Trophoblast cell (in vitro differentiated cells and primary cell): ENCODE data around the gene SLC34A1.
A peak's percentile ranks its signal among the peaks of the same experiment; 100 is the strongest.

Experiments used
- DNase-seq, 2 donors: peaks; one replicate each; pipeline ENCODE4 v3.0.0-alpha.2; 2016
- H2AFZ ChIP-seq: 2 replicates; pipeline ENCODE4 v1.6.1; 2013; ENCODE audit warnings: low read length, moderate library complexity, mild to moderate bottlenecking; ENCODE audit not compliant: insufficient read depth, poor library complexity
- H2AK5ac ChIP-seq: 2 replicates; pipeline ENCODE4 v1.6.1; 2013; ENCODE audit warnings: mild to moderate bottlenecking, low read length
- H2BK120ac ChIP-seq: 2 replicates; pipeline ENCODE4 v1.6.1; 2013; ENCODE audit warnings: low read length, mild to moderate bottlenecking, moderate library complexity; ENCODE audit not compliant: insufficient read depth, poor library complexity
- H2BK12ac ChIP-seq: 2 replicates; pipeline ENCODE4 v1.6.1; 2013; ENCODE audit warnings: mild to moderate bottlenecking, low read length, moderate library complexity
- H2BK5ac ChIP-seq: 2 replicates; pipeline ENCODE4 v1.6.1; 2013; ENCODE audit warnings: low read length, low read depth, moderate library complexity, mild to moderate bottlenecking; ENCODE audit not compliant: poor library complexity
- H3K14ac ChIP-seq: 2 replicates; pipeline ENCODE4 v1.6.1; 2013; ENCODE audit warnings: mild to moderate bottlenecking, low read length
- H3K18ac ChIP-seq: 2 replicates; pipeline ENCODE4 v1.6.1; 2013; ENCODE audit warnings: mild to moderate bottlenecking, low read length
- H3K23ac ChIP-seq: 2 replicates; pipeline ENCODE4 v1.6.1; 2013; ENCODE audit warnings: low read length
- H3K27ac ChIP-seq: 2 replicates; pipeline ENCODE4 v1.5.1; 2013; ENCODE audit warnings: low read depth, mild to moderate bottlenecking, inconsistent platforms, low read length, moderate library complexity
- H3K27me3 ChIP-seq: 2 replicates; pipeline ENCODE4 v1.6.1; 2013; ENCODE audit warnings: inconsistent platforms, mild to moderate bottlenecking, low read length, moderate library complexity; ENCODE audit not compliant: insufficient read depth
- H3K36me3 ChIP-seq, 2 experiments: 1 replicate in 1 of 2; 2 replicates in 1 of 2; pipeline ENCODE4 v1.6.1; 2013; ENCODE audit warnings: low read length in 2 of 2, mild to moderate bottlenecking in 2 of 2, moderate library complexity in 1 of 2; ENCODE audit not compliant: insufficient read depth in 2 of 2, control insufficient read depth in 1 of 2
- H3K4ac ChIP-seq: 2 replicates; pipeline ENCODE4 v1.6.1; 2013; ENCODE audit warnings: low read depth, mild to moderate bottlenecking, low read length, moderate library complexity
- H3K4me1 ChIP-seq, 2 experiments: 1 replicate in 1 of 2; 2 replicates in 1 of 2; pipeline ENCODE4 v1.6.1; 2013; ENCODE audit warnings: low read length in 2 of 2, mild to moderate bottlenecking in 2 of 2, moderate library complexity in 1 of 2; ENCODE audit not compliant: insufficient read depth in 2 of 2, control insufficient read depth in 1 of 2
- H3K4me2 ChIP-seq: 2 replicates; pipeline ENCODE4 v1.6.1; 2013; ENCODE audit warnings: inconsistent platforms, mild to moderate bottlenecking, low read length, moderate library complexity
- H3K4me3 ChIP-seq: 2 replicates; pipeline ENCODE4 v1.5.1; 2013; ENCODE audit warnings: mild to moderate bottlenecking, low read depth, low read length, inconsistent platforms
- H3K79me1 ChIP-seq: one replicate; pipeline ENCODE4 v1.6.1; 2013; ENCODE audit warnings: low read length
- H3K79me2 ChIP-seq: 2 replicates; pipeline ENCODE4 v1.6.1; 2013; ENCODE audit warnings: low read length, mild to moderate bottlenecking; ENCODE audit not compliant: control insufficient read depth, insufficient read depth, poor library complexity
- H3K9ac ChIP-seq: 2 replicates; pipeline ENCODE4 v1.6.1; 2013; ENCODE audit warnings: mild to moderate bottlenecking, low read length
- H3K9me3 ChIP-seq: 2 replicates; pipeline ENCODE4 v1.6.1; 2013; ENCODE audit warnings: low read depth, mild to moderate bottlenecking, control low read depth, inconsistent platforms, low read length; ENCODE audit not compliant: insufficient read depth
- H4K12ac ChIP-seq: 2 replicates; pipeline ENCODE4 v1.6.1; 2013; ENCODE audit warnings: low read depth, mild to moderate bottlenecking, low read length, moderate library complexity
- H4K8ac ChIP-seq: 2 replicates; pipeline ENCODE4 v1.6.1; 2013; ENCODE audit warnings: low read depth, mild to moderate bottlenecking, low read length, moderate library complexity
- H4K91ac ChIP-seq: one replicate; pipeline ENCODE4 v1.6.1; 2013; ENCODE audit warnings: low read depth, mild to moderate bottlenecking, low read length, moderate library complexity
- WGBS: extraction: QIAGEN DNeasy Blood & Tissue Kit; methylation state at CpG from one replicate; pipeline ENCODE4 v1.1.7; 2013; ENCODE audit warnings: missing lambda C conversion rate; ENCODE audit not compliant: insufficient read length, insufficient coverage; ENCODE audit errors: extremely low coverage; 5-methylcytosine and 5-hydroxymethylcytosine counted together

The SLC34A1 gene

DNA sequence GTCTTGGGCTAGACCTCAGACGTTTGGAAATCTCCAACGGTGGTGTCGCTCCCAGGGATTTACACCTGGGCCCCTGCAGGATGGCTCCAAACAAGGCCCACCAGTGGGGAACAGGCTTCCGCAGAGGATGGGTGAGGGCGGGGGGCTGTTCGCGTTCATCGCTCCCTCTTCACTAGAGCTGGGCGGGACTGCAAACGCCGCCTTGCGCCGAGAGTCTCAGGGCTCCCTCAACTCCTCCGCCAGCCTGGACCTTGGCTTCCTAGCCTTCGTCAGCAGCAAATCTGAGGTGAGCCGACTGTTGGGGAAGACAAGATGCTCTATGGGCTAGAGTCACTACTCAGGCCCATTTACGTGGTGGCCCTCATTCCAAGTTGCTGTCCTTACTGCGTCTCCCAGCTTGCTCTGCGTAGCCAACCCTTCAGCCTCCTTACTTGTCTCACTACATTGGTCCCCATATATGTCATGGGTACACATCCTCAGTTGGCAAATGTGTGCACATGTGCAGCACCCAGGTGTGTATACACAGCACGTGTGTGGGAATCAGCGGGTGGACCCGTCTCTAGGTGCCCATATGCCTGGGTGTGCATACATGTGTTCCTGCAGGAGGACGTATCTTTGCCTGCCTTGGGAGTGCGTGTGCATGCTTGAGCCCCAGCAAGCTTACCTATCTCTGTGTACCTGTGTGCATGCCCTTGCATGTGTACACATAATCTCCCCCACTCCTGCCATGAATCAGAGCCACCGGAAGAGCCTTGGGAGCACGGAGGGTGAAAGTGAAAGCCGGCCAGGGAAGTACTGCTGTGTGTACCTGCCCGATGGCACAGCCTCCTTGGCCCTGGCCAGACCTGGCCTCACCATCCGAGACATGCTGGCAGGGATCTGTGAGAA, 16.0 kb upstream of the SLC34A1 start:
- peaks cover 7% of the 10 kb centered on the region for H3K79me2 ChIP-seq
- H2BK120ac ChIP-seq: no peak overlapping the region
- H3K4me2 ChIP-seq: no peak overlapping the region
- H3K9ac ChIP-seq: no peak overlapping the region
- no peaks in the 10 kb centered on the region for H3K36me3 ChIP-seq
- H3K79me1 ChIP-seq: peaks cover 14% of the 10 kb centered on the region
- no peak overlapping the region for H3K14ac ChIP-seq
- no peak overlapping the region for H4K8ac ChIP-seq
- H3K4me1 ChIP-seq: peaks cover 16 to 17% of the 10 kb centered on the region in 2 experiments
- no peak overlapping the region for H4K12ac ChIP-seq
- no CpG with 5 or more reads among the region's 29 CpGs for WGBS
- no peak overlapping the region for H3K27ac ChIP-seq
- no peak overlapping the region for H4K91ac ChIP-seq
- no peak overlapping the region for H3K18ac ChIP-seq
- no peak for DNase-seq
- no peak overlapping the region for H2BK5ac ChIP-seq
- no peak overlapping the region for H3K23ac ChIP-seq
- H3K4me3 ChIP-seq: no peak overlapping the region
- no peaks in the 10 kb centered on the region for H3K9me3 ChIP-seq
- no peak overlapping the region for H3K4ac ChIP-seq
- H3K27me3 ChIP-seq: no peaks in the 10 kb centered on the region
- no peak overlapping the region for H2BK12ac ChIP-seq
- no peak overlapping the region for H2AFZ ChIP-seq
- no peak overlapping the region for H2AK5ac ChIP-seq

DNA sequence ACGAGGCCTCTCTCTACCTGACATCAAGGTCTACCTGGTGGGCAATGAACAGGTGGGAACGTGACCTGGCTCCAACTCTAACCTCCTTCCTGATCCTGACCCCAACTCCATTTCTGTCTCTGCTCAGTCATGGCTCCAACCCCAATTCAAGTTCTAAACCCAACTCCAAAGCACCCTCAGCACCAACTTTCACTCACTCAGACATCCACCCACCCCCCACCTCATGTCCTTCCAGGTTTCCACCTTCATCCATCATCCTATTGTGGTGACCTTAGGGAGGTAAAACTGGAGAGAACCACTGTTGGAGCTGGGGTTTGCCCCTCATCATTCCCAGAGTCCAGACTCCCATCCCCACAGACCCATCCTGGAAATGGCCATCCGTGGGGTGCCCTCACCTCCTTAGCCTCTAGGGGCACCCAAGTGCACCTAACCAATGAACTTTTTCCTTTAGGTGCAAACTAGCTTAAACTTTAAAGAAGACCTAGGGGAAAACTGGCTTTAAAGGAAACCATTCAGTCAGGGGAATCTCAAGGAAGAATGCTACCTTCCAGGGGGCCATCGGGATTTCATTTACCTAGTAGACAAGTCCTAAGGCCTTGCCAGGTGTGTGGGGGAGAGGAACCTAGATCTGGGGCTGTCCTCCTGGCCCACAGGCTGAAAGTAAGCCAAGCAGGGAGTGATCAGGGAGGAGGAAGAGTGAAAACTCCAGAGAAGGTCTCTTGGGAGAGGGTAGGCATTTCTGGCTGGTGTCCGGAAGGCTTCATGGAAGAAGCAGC, 15.2 kb upstream of the SLC34A1 start:
- H3K79me1 ChIP-seq: peaks cover 14% of the 10 kb centered on the region
- no peak overlapping the region for H3K23ac ChIP-seq
- DNase-seq: peak in 1 of 2 donors; percentile 30
- H3K36me3 ChIP-seq: no peaks in the 10 kb centered on the region
- no peaks in the 10 kb centered on the region for H3K27me3 ChIP-seq
- no peak overlapping the region for H2BK12ac ChIP-seq
- H2BK120ac ChIP-seq: no peak overlapping the region
- H3K9ac ChIP-seq: no peak overlapping the region
- no peak overlapping the region for H4K12ac ChIP-seq
- H3K14ac ChIP-seq: no peak overlapping the region
- H4K8ac ChIP-seq: no peak overlapping the region
- H3K18ac ChIP-seq: no peak overlapping the region
- H3K79me2 ChIP-seq: peaks cover 7% of the 10 kb centered on the region
- no peak overlapping the region for H3K4me2 ChIP-seq
- no peak overlapping the region for H4K91ac ChIP-seq
- H3K9me3 ChIP-seq: no peaks in the 10 kb centered on the region
- no peak overlapping the region for H2BK5ac ChIP-seq
- peak overlapping the region; percentile 26 for H3K4me3 ChIP-seq
- H3K4me1 ChIP-seq: peaks cover 16 to 17% of the 10 kb centered on the region in 2 experiments
- no peak overlapping the region for H3K27ac ChIP-seq
- H2AFZ ChIP-seq: no peak overlapping the region
- no peak overlapping the region for H2AK5ac ChIP-seq
- no peak overlapping the region for H3K4ac ChIP-seq
- no CpG with 5 or more reads among the region's 5 CpGs for WGBS

DNA sequence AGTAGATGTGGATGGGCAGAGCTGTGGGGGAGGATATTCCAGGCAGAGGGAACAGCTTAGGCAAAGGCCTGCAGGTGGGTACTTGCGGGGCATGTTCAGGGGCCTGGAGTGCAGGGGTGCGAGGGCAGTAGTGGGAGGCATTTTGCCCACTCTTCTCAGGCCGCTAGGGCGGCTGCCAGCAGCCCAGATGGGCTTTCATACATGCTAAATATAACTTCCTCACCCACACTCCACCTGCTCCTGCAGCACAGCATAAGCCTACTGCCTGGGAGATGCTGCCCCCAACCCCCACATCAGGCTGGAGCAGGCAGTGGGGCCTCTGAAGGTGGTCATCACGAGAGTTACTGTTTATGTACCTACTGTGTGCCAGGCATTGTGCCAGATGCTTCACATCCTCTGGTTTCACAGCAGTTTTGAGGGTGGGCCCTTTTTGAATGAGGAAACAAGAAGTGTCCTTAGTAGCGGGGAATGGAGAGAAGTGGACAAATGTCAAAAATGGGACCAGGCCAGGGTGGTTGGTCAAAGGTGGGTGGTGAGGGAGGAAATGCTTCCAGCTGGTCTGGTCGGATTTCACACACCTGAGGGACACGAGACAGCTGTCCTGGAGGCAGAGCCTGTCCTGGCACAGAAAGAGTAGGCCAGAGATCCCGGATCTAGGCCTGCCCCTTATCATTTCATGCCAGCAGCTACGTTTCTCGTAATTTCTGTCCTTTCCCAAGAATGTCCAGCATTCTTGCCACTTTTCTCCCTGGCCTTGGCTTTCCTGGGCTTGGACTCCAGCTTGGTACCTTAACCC, 14.4 kb upstream of the SLC34A1 start:
- no peak overlapping the region for H3K4ac ChIP-seq
- no peak overlapping the region for H3K9ac ChIP-seq
- no peak overlapping the region for H3K18ac ChIP-seq
- no peak overlapping the region for H2BK5ac ChIP-seq
- H2BK120ac ChIP-seq: no peak overlapping the region
- no peak overlapping the region for H2BK12ac ChIP-seq
- no peak overlapping the region for H3K4me2 ChIP-seq
- no peak for DNase-seq
- peaks cover 16 to 17% of the 10 kb centered on the region in 2 experiments for H3K4me1 ChIP-seq
- no peak overlapping the region for H3K23ac ChIP-seq
- peaks cover 14% of the 10 kb centered on the region for H3K79me1 ChIP-seq
- H3K9me3 ChIP-seq: no peaks in the 10 kb centered on the region
- no peak overlapping the region for H3K14ac ChIP-seq
- H3K36me3 ChIP-seq: no peaks in the 10 kb centered on the region
- no peak overlapping the region for H3K27ac ChIP-seq
- WGBS: no CpG with 5 or more reads among the region's 11 CpGs
- no peak overlapping the region for H2AFZ ChIP-seq
- no peak overlapping the region for H4K91ac ChIP-seq
- H4K8ac ChIP-seq: no peak overlapping the region
- H3K4me3 ChIP-seq: peak overlapping the region; percentile 26
- H3K79me2 ChIP-seq: peaks cover 7% of the 10 kb centered on the region
- no peaks in the 10 kb centered on the region for H3K27me3 ChIP-seq
- no peak overlapping the region for H4K12ac ChIP-seq
- no peak overlapping the region for H2AK5ac ChIP-seq

DNA sequence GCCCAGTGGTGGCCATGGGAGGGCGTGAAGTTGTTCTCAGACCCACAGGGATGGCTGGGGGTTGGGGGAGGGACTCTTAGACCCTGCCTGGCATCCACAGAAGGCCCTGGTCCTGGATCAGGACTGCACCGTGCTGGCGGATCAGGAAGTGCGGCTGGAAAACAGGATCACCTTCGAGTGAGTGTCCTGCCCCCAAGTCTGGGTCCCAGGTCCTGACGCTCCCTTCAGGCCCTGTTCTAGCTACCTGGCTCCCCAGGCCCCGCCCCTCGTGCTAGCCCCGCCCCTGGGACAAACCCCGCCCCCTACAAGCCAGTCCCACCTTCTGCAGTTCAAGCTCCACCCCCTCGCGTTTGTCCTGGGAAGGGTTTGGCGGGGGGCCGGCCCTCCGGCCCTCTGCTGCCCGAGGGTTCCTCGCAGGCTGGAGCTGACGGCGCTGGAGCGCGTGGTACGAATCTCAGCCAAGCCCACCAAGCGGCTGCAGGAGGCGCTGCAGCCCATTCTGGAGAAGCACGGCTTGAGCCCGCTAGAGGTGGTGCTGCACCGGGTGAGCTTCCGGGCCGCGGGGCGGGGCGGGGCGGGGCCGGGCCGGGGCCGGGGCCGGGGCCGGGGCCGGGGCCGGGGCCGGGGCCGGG, 13.6 kb upstream of the SLC34A1 start:
- H4K12ac ChIP-seq: no peak overlapping the region
- H4K8ac ChIP-seq: peak overlapping the region; percentile 37
- peak; percentile 85 to 88 for DNase-seq
- no peak overlapping the region for H3K27ac ChIP-seq
- no peak overlapping the region for H4K91ac ChIP-seq
- H3K79me2 ChIP-seq: peaks cover 7% of the 10 kb centered on the region
- peaks cover 16 to 17% of the 10 kb centered on the region in 2 experiments for H3K4me1 ChIP-seq
- no peak overlapping the region for H3K18ac ChIP-seq
- H3K9me3 ChIP-seq: no peaks in the 10 kb centered on the region
- H3K9ac ChIP-seq: no peak overlapping the region
- H3K27me3 ChIP-seq: no peaks in the 10 kb centered on the region
- H2AK5ac ChIP-seq: no peak overlapping the region
- H3K4me2 ChIP-seq: peak overlapping the region; percentile 55
- no peak overlapping the region for H3K23ac ChIP-seq
- H3K4ac ChIP-seq: no peak overlapping the region
- H3K4me3 ChIP-seq: peak overlapping the region; percentile 38
- no peaks in the 10 kb centered on the region for H3K36me3 ChIP-seq
- H3K14ac ChIP-seq: no peak overlapping the region
- WGBS: no CpG with 5 or more reads among the region's 42 CpGs
- no peak overlapping the region for H2BK120ac ChIP-seq
- no peak overlapping the region for H2BK12ac ChIP-seq
- H2BK5ac ChIP-seq: no peak overlapping the region
- peak overlapping the region; percentile 40 for H2AFZ ChIP-seq
- peaks cover 14% of the 10 kb centered on the region for H3K79me1 ChIP-seq
